Stimulated activated CD8-positive, alpha-beta memory T cell treated with anti-CD3 and anti-CD28 coated beads, Interleukin-7, amount 100 ng/mL, for 1 hour (primary cell): ENCODE data around the gene TRIML2.

ENCODE experiments used
- DNase-seq, 2 donors: peaks; one replicate each; pipeline ENCODE4 v3.0.0-alpha.2; 2020; ENCODE audit warnings: low read depth in 2 of 2

TRIML2 gene, protein sequence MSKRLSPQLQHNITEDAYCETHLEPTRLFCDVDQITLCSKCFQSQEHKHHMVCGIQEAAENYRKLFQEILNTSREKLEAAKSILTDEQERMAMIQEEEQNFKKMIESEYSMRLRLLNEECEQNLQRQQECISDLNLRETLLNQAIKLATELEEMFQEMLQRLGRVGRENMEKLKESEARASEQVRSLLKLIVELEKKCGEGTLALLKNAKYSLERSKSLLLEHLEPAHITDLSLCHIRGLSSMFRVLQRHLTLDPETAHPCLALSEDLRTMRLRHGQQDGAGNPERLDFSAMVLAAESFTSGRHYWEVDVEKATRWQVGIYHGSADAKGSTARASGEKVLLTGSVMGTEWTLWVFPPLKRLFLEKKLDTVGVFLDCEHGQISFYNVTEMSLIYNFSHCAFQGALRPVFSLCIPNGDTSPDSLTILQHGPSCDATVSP

DNA sequence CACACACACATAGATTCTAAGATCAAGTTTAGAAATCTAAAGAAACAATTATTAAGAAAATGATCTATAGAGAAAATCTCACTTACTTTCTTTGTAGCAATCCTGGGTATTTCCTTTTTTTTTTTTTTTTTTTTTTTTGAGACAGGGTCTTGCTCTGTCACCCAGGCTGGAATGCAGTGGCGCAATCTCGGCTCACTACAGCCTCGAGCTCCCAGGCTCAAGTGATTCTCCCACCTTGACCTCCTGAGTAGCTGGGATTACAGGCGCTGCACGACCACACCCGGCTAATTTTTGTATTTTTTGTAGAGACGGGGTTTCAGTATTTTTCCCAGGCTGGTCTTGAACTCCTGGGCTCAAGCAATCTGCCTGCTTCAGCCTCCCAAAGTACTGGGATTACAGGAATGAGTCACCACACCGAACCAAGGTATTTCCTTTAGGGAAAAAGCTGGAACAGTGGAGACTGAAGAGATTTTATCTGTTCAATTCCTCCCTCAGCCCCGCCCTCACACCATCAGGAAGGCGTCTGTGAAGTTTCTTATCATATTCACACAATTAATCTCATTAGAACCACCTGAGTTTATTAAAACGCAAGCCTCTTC, at the start of gene TRIML2:
Gene TRIML2 (minus strand): TSS at position 447 of the 599 bp plus-strand sequence. CDS start 4,235 bp downstream, outside the sequence.
- no peak for DNase-seq

DNA sequence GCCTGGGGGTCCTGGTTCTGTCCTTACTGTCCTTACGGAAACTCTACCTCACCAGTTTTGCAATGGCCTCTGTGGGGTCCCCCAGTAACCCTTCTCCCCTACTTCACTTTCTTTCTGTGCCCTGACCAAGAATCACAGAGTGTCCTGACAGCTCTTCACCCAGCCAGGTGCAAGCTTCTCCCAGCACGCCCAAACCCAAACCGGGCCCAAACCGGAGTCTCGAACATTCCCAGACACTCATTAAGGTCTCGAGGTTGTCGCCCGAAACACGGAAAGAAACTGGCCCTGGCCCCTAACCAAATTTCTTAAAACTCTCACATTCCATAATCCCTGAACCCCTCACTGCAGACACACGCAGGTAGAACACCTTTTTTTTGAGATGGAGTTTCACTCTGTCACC, 48.9 kb upstream of the TRIML2 start:
- DNase-seq, result no peak

DNA sequence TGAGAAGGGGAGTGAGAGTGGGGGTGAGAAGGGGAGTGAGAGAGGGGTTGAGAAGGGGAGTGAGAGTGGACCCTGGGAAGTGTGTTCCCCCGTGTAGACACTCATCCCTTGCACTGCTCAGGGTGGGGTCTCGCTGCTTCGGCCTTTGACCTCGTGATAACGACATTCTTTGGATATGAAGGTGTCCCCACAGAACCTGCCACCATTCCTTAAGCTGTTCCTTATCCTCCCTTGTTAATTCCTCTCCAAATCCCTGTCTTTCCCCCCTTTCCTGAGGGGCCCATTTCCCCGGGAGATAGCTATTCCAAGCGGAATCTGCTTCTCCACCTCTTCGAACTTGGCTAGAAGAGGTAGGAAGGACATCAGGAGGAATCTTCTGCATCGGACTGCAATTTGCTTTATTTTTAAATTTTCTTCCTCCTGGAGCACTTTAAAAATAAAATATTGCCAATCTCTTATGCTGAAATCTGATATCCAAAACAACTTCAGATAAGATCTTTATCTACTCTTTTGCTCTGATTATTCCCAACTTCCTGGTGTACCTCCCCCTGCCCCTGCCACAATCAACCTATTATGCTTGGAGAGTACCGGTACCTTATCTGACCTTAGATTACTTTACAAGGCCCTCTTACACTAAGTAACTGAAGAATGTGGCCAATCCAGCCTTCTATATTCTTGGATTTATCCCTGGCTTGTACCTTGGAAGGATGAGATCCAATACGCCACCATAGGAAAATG, 45.4 kb upstream of the TRIML2 start:
- DNase-seq, result no peak

DNA sequence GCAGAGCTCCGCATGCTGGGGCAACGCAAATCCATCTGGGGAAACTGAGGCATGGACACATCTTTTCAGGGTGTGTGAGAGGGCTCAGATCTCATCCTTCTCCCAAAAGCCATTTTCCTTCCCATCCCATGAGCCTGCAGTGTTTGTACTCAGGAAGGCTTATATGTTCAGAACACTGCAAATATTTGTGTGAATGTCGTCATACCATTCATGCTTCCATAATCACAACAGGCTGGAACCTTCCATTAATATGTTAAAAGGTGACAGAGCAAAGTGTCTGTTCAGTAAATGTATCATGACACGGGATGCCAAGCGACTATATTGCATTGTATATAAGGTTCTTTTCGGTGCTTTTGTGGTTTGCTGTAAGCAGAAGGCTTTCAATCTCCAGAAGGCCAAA, 38.4 kb upstream of the TRIML2 start:
- DNase-seq, result no peak

DNA sequence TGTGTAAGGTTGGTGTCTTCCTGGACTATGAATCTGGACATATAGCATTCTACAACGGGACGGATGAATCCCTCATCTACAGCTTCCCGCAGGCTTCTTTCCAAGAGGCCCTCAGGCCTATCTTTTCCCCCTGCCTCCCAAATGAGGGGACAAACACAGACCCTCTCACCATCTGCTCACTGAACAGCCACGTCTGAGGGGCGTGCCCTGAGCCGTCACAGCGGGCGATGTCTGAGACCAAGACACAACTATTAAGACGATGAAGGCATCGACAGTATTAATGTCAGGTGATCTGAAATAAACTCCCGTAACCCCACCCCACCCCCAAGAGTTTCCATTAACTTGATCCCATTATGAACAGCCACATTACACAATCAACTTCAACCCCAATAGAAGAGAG, 37.8 kb upstream of the TRIML2 start:
- no peak for DNase-seq

DNA sequence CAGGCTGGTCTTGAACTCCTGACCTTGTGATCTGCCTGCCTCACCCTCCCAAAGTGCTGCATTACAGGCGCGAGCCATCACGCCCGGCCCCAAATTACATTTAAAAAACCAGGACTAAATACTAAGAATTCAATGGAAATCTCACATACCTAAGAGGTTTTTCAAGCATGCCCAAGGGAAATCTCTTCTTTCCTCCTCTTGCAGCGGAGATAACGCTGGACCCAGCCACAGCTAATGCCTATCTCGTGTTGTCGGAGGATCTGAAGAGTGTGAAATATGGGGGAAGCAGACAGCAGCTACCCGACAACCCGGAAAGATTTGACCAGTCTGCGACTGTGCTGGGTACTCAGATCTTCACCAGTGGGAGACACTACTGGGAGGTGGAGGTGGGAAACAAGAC, 37.2 kb upstream of the TRIML2 start:
- no peak for DNase-seq

DNA sequence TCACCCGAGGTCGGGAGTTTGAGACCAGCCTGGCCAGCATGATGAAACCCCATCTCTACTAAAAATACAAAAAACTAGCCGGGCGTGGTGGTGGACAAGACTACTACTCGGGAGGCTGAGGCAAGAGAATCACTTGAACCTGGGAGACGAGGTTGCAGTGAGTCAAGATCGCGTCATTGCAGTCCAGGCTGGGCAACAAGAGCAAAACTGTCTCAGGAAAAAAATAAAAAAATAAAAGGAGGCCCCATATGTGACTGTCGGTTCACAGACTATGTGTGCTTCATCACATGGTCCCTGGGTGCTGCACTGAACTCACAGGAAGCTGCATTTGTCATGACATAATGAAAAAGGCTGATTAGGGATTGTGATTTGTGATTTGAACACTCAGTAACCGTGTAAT, 36.2 kb upstream of the TRIML2 start:
- no peak for DNase-seq

DNA sequence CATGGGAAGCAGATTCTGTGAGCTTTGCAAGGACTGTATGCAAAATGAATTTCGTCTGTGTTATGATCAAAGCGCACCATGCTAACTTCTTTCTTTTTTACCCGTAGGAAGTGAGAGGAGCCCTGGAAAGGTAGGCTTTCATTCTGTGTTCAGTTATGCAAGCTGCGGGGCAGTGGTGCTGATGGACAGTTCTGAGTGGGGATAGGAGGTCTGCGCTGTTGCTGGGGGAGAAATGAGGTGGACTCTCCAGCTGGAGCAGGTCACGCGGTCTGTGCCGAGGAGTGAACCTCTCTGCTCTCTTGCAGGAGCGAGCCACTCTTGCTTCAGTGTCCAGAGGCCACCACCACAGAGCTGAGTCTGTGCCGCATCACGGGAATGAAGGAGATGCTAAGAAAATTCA, 34.3 kb upstream of the TRIML2 start:
- no peak for DNase-seq

DNA sequence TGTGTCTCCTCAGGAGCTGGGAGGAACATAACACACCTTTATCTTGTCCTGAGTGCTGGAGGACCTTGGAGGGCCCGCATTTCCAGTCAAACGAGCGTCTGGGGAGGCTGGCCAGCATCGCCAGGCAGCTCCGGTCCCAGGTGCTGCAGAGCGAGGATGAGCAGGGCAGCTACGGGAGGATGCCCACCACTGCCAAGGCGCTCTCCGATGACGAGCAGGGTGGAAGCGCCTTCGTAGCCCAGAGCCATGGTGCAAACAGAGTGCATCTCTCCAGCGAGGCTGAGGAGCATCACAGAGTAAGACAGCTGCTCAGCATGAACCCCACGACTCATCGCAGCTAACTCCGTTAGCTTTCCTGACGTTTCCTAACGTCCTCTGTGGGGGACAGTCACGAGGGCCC, 30.3 kb upstream of the TRIML2 start:
- no peak for DNase-seq

DNA sequence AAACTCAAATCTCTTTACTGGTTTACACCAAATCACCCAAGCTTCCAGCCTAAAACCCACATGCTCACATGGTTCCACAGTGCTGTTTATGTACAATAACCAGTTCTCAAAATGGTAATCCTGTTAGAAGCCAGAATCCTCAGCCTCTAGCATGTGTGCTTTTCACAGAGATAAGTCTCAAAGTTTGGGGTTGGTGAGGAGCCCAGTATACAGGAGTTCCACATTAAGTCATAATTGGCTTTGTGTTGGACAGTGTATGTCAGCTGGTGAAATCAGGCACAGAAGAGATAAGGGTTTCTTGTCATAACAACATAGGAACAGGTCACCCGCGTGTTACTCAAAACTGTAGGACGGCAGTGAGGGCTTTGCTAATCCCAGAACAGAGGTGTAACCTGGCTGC, 29.7 kb upstream of the TRIML2 start, which contains the start of gene TRIML1:
Gene TRIML1 (plus strand): TSS at position 301 of the 400 bp plus-strand sequence. CDS start 118 bp downstream, outside the sequence.
- DNase-seq, result no peak

DNA sequence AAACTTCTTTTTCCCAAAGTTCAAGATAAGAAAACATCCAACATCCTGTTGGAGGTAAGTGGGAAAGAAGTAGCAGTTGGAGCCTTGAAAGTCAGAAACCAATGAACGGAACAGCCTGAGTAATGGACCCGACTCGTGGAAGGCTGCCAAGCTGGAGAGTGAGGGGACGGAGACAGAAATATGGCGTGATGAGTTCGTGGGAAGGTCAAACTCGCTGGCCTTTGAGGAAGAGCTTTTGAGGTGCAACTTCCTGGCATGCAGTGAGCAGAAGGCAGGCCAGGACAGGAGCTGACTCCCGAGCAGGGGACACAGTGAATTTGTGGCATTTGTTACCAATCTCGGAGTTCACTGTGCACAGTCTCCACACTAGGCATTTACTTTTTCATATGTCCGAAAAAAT, 28.8 kb upstream of the TRIML2 start:
- DNase-seq, result no peak

DNA sequence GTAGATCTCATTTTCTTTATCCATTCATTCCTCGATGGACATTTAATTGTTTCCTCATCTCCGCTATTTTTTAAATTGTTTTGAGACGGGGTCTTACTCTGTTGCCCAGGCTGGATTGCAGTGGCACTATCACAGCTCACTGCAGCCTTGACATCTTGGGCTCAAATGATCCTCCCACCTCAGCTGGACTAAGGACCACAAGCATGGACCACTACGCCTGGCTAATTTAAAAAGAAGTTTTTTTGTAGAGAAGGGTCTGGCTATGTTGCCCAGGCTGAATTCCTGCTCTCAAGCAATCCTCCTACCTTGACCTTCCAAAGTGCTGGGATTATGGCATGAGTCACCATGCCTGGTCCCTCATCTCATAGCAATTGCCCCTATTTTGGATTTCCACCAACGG, 22.8 kb upstream of the TRIML2 start:
- DNase-seq, result no peak

DNA sequence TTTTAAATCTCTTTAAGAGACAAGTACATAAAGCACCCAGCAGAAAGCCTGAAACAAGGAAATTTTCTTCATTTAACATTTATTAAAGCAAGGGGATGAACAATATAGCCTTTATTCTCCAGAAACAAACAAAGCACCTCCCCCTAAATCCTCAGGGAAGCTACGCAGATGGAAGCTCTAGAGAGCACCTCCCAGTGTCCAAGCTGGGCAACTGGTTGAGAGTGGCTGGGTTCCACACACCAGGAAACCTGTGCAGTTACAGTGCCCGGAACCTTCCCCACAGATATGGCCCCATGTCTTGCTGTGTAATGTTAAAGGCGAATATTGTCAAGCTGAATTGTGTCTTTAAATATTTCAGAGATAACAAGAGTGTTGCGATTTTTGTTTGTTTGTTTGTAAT, 21.0 kb upstream of the TRIML2 start:
- no peak for DNase-seq

DNA sequence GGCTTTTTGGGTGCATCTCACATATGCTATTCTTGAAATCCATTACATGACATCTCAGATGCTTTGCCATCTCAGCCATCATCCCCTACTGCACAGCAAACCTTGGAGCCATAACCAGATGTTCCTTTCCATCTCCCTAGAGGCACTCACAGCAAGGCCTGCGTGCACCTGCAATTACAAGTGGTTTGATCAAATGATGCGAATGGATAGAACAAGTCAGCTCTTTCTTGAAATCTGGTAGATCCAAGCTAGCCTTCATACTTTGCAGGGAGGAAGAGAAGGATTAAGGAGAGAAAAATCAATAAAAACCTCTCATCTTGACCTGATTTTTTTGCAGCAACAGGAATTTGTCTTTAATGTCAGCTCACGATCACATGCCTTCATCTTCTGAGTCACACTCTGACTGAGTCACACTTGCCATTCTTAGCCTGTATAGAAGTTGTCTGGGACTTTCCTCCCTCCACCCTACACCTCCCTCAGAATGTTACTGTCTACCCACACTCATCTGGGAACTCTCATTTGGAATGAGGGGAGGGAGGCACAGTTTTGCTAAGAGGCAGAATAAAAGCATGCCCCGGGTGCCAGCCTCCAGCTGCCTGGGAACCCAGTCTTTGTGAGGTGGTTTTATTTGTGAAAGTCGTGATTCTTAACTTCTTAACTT, 17.9 kb upstream of the TRIML2 start:
- no peak for DNase-seq

DNA sequence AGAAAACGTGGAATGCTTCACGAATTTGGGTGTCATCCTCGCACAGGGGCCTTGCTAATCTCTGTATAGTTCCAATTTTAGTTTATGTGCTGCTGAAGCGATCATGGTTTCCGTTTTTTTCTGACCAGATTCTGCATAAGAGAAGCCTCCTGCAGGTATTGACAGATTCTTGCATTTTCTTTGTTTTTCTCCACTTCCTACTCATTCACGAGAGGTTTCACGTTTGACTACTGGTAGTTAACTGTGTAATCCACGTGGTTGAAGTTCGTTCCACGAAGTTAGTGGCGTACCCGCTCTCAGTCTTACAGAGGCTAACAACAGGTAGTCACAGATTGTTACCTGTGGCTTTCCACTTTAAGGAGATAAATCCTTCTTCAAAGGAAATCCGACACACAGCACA, 12.1 kb upstream of the TRIML2 start:
- no peak for DNase-seq

DNA sequence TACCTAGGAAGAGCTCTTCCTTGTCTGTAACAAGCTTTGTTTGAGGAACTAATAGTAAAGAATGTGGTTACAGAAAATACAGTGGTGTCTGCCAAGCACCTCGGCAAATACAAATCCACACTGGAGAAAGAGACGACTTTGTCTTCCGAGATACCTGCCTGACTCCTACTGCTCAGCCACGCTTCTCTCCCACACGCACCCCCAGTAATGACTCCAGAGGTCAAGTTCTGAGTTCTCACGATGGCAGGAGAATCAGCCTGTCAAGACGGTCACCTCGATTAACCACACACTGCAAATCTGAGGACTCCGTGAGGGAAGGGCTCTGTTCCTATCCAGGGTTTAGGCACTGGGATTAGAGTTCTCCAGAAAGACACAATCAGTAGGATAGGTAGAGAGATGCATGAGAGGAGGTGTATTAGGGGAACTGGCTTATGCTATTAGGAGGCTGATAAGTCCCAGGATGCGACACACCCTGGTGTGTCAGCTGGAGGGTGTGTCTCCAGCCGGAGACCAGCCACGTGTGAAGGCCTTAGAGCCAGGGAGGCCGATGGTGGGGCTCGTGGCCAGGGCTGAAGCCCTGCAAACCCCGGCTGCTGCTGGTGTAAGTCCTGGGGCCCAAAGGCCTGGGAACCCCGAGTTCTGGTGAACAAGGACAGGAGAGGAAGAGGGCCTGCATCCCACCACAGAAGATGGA, 8.4 kb upstream of the TRIML2 start:
- no peak for DNase-seq

DNA sequence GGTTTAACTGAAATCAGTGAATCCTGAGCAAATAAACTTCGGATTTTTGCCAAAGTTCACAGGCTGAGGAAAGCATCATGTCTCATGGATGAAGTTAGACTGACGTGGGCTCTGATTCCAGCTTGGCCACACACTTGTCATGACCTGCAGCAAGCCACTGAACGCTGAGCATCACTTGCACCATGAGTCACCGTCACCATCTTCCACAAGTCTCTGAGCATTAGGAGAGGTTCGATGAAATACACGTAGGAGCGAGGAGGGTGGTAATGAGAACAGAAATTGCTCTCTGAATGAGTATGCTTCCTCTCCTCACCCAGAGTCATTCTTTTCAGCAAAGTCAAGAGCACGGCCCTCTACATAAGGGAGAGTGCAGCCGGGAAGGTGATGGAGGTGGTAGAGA, 3.8 kb upstream of the TRIML2 start:
- DNase-seq, result no peak

DNA sequence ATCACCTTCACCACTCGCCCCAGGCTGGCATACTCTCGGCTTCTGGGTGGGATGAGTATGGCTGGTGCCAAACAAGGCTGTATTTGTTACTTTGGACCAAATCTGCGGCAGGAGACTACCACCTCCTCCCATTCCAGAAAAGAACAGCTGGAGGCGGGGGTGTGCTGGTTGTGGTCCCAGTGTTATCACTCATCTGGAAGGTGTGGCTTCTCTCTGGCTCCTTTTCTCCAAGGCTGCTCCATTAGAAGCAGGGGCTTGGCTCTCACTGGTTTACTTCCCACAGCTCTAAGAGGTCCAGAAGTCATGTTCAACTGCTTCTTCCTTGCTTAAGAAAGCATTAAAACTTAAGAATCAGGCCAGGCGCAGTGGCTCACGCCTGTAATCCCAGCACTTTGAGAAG, 2.6 kb upstream of the TRIML2 start:
- no peak for DNase-seq

DNA sequence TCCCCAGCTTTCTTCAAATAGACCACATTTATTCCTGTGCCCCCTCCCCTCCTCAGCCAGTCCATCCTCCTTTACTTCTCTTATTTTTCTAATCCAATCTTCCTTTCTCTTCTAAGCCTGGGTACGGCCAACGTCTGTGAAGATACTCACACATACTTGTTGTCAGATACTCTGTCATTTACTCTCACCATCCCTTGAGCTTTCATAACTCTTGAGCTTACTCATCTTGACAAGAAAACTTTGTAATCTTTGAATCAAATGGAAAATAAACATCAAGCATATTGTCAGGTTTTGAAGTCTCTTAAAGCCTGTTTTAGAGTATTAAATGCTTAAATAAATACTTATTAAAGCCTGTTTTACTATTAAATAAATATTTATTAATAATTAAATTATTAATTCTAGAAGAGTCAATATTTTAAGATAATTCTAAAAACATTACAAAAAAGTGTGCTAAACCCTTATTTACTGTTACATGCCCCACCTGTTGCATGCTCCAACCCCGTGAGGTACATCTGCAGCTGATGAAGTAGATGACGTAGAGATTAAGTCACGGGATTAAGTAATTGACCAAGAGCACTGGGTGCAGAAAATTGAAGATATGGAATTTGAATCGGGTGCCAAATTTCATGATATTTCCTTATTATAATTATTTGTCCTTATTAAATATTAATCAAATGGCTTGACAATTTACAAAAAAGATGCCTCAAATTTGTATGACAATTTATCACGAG, 1.5 kb upstream of the TRIML2 start:
- no peak for DNase-seq

DNA sequence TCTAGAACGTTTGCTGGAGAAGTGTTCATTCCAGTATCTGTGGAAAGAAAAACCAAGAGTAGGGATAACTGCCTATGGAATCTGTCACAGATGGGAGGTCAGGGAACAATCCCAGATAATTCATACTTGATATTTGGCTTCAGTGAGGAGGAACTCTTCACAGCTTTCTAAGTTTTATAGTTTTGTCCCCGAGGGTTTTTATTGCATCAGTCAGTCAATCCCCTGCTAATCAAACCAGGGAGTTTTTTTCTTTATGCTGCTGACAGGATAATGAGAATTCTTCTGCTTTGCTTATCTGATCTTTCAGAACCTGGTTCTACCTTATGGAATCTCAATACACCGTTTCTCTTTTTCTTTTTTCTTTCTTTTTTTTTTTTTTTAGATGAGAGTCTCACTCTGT, 633 bp upstream of the TRIML2 start:
- DNase-seq, result no peak
